DND-41 (cell line): Measurements from ENCODE around the gene FBP2.

Experiments used
- ATAC-seq: fragments of 200-7000 bp; cut with Tn5 transposase; 3 replicates; pipeline ENCODE4 v1.9.1; 2021; ENCODE audit warnings: low read depth; ENCODE audit not compliant: insufficient read depth
- DNase-seq: peaks from one replicate; pipeline ENCODE4 v3.0.0-alpha.2; 2020
- H2AFZ ChIP-seq: 2 replicates; pipeline ENCODE4 v1.6.0; 2012; ENCODE audit warnings: low read depth, low read length
- H3K27ac ChIP-seq: 2 replicates; pipeline ENCODE4 v1.5.1; 2012; ENCODE audit warnings: low read length, inconsistent platforms
- H3K27me3 ChIP-seq: fragments of 200-600 bp; sonication (generic); 2 replicates; pipeline ENCODE4 v1.6.0; 2012; ENCODE audit warnings: low read length, mild to moderate bottlenecking, inconsistent platforms; ENCODE audit not compliant: insufficient read depth, poor library complexity
- H3K36me3 ChIP-seq: 2 replicates; pipeline ENCODE4 v1.5.1; 2012; ENCODE audit warnings: low read length, inconsistent platforms; ENCODE audit not compliant: insufficient read depth
- H3K4me1 ChIP-seq: 2 replicates; pipeline ENCODE4 v1.5.1; 2012; ENCODE audit warnings: mild to moderate bottlenecking, low read length; ENCODE audit not compliant: insufficient read depth
- H3K4me2 ChIP-seq: 2 replicates; pipeline ENCODE4 v1.6.0; 2012; ENCODE audit warnings: mild to moderate bottlenecking, moderate library complexity, low read length, inconsistent platforms; ENCODE audit not compliant: insufficient read depth
- H3K4me3 ChIP-seq, 2 experiments: fragments of 200-600 bp in 1 of 2; shearing (Covaris generic) in 1 of 2; 2 replicates each; pipeline ENCODE4 v1.5.1; 2012 to 2016; ENCODE audit warnings: inconsistent platforms in 2 of 2, low read length in 2 of 2, mild to moderate bottlenecking in 2 of 2, low read depth in 1 of 2, moderate library complexity in 1 of 2
- H3K79me2 ChIP-seq: 2 replicates; pipeline ENCODE4 v1.6.0; 2012; ENCODE audit warnings: low read length, inconsistent platforms; ENCODE audit not compliant: insufficient read depth
- H3K9ac ChIP-seq: 2 replicates; pipeline ENCODE4 v1.6.0; 2012; ENCODE audit warnings: low read depth, mild to moderate bottlenecking, inconsistent platforms, low read length, moderate library complexity
- H3K9me3 ChIP-seq: 2 replicates; pipeline ENCODE4 v1.5.1; 2012; ENCODE audit warnings: low read length, moderate library complexity, mild to moderate bottlenecking, inconsistent platforms; ENCODE audit not compliant: insufficient read depth, severe bottlenecking
- H4K20me1 ChIP-seq: 2 replicates; pipeline ENCODE4 v1.6.0; 2012; ENCODE audit warnings: low read length; ENCODE audit not compliant: insufficient read depth
- EZH2 ChIP-seq: IDR thresholded peaks from 3 replicates; pipeline ENCODE4 v1.6.1; 2012; ENCODE audit warnings: borderline replicate concordance, low read depth, mild to moderate bottlenecking, moderate library complexity, low read length, inconsistent platforms; ENCODE audit not compliant: severe bottlenecking
- TF ChIP-seq, protein P1 (sequence below): IDR thresholded peaks from 2 replicates; pipeline ENCODE4 v1.5.1; 2012; ENCODE audit warnings: borderline replicate concordance, low read length, moderate library complexity, mild to moderate bottlenecking; ENCODE audit not compliant: poor library complexity, severe bottlenecking; ENCODE audit errors: extremely low read depth

FBP2 gene

DNA sequence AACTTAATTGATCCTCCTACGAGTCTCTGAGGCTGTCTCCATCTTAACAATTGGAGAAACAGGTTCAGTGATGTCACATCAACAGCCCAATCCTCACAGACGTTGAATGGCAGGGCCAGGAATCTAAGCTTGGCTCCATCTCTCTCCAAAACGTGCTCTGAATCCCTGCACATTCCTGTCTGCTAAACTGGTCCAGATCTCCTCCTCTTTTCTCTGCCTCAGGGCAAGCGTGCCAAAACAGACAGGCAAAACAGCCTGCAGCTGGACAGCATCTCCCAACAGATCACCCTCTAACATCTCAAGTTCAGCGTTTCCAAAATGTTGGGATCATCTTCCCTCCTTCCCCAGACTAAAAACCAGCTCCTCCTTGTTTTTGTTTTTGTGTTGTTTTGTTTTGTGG is 39.1 kb upstream of the FBP2 start:
- H3K9ac ChIP-seq: no peak overlapping the region
- no peak for DNase-seq
- no peak for ATAC-seq
- no peak overlapping the region for H2AFZ ChIP-seq
- no peak overlapping the region for H3K4me3 ChIP-seq
- no peak overlapping the region for H3K4me2 ChIP-seq
- no peaks in the 10 kb centered on the region for H3K79me2 ChIP-seq
- no peak overlapping the region for H3K27ac ChIP-seq
- no peaks in the 10 kb centered on the region for H3K9me3 ChIP-seq
- H3K4me1 ChIP-seq: no peaks in the 10 kb centered on the region
- no peaks in the 10 kb centered on the region for H4K20me1 ChIP-seq
- peaks cover 3% of the 10 kb centered on the region for H3K27me3 ChIP-seq
- H3K36me3 ChIP-seq: no peaks in the 10 kb centered on the region
- no peak for TF ChIP-seq EZH2
- TF ChIP-seq, protein P1, sequence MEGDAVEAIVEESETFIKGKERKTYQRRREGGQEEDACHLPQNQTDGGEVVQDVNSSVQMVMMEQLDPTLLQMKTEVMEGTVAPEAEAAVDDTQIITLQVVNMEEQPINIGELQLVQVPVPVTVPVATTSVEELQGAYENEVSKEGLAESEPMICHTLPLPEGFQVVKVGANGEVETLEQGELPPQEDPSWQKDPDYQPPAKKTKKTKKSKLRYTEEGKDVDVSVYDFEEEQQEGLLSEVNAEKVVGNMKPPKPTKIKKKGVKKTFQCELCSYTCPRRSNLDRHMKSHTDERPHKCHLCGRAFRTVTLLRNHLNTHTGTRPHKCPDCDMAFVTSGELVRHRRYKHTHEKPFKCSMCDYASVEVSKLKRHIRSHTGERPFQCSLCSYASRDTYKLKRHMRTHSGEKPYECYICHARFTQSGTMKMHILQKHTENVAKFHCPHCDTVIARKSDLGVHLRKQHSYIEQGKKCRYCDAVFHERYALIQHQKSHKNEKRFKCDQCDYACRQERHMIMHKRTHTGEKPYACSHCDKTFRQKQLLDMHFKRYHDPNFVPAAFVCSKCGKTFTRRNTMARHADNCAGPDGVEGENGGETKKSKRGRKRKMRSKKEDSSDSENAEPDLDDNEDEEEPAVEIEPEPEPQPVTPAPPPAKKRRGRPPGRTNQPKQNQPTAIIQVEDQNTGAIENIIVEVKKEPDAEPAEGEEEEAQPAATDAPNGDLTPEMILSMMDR: no peak

GRCh38 chr9:94631599-94631998 is 38.0 kb upstream of the FBP2 start:
- no peak overlapping the region for H2AFZ ChIP-seq
- H3K4me1 ChIP-seq: no peaks in the 10 kb centered on the region
- ATAC-seq (no peak), DNase-seq (no peak)
- no peaks in the 10 kb centered on the region for H3K9me3 ChIP-seq
- no peak overlapping the region for H3K27ac ChIP-seq
- H3K27me3 ChIP-seq: peaks cover 3% of the 10 kb centered on the region
- H3K79me2 ChIP-seq: no peaks in the 10 kb centered on the region
- no peak for TF ChIP-seq EZH2
- TF ChIP-seq, protein P1: no peak
- H3K4me2 ChIP-seq: no peak overlapping the region
- no peak overlapping the region for H3K9ac ChIP-seq
- H3K4me3 ChIP-seq: no peak overlapping the region
- H4K20me1 ChIP-seq: no peaks in the 10 kb centered on the region
- no peaks in the 10 kb centered on the region for H3K36me3 ChIP-seq

- no peaks in the 10 kb centered on the region for H3K4me1 ChIP-seq
- ATAC-seq (no peak), DNase-seq (no peak)
- H3K9me3 ChIP-seq: no peaks in the 10 kb centered on the region
- H2AFZ ChIP-seq: no peak overlapping the region
- H3K4me3 ChIP-seq: no peak overlapping the region
- H3K4me2 ChIP-seq: no peak overlapping the region
- H3K79me2 ChIP-seq: no peaks in the 10 kb centered on the region
- H3K27me3 ChIP-seq: peaks cover 3% of the 10 kb centered on the region
- H3K9ac ChIP-seq: no peak overlapping the region
- no peaks in the 10 kb centered on the region for H3K36me3 ChIP-seq
- no peak overlapping the region for H3K27ac ChIP-seq
- no peak for TF ChIP-seq EZH2
- TF ChIP-seq, protein P1: no peak
- H4K20me1 ChIP-seq: no peaks in the 10 kb centered on the region
These were observed 37.2 kb upstream of the FBP2 start for GRCh38 chr9:94630833-94631232.

- no peaks in the 10 kb centered on the region for H3K79me2 ChIP-seq
- DNase-seq: no peak
- no peak overlapping the region for H2AFZ ChIP-seq
- H4K20me1 ChIP-seq: no peaks in the 10 kb centered on the region
- no peak for ATAC-seq
- TF ChIP-seq, protein P1: no peak
- TF ChIP-seq EZH2: no peak
- H3K9ac ChIP-seq: no peak overlapping the region
- no peaks in the 10 kb centered on the region for H3K4me1 ChIP-seq
- H3K4me3 ChIP-seq: no peak overlapping the region
- H3K27me3 ChIP-seq: peaks cover 3% of the 10 kb centered on the region
- H3K9me3 ChIP-seq: no peaks in the 10 kb centered on the region
- no peak overlapping the region for H3K27ac ChIP-seq
- no peak overlapping the region for H3K4me2 ChIP-seq
- no peaks in the 10 kb centered on the region for H3K36me3 ChIP-seq
These were observed 36.7 kb upstream of the FBP2 start for GRCh38 chr9:94630281-94630680.
